K562 (cell line): ENCODE results near the gene IKZF3. TPM values are rescaled to one million over a fixed set of nuclear protein-coding genes. Genes with fewer than 3 reads are reported as not detected.

Source experiments
- ATAC-seq: fragments of 200-7000 bp; cut with Tn5 transposase; 3 replicates; pipeline ENCODE4 v1.9.1; 2020; ENCODE audit warnings: moderate library complexity
- BruUV-seq: library from RNA; stranded (reverse); fragments of 400-500 nt; replicated peaks from 2 replicates; lab custom pipeline; 2021; lab: Mats Ljungman, UMichigan
- CTCF ChIA-PET: fragments of 300-600 bp; formaldehyde crosslinking; extraction: SDS; loops from one replicate; lab custom pipeline; 2021; ENCODE audit warnings: low intra/inter-chr PET ratio; lab: Yijun Ruan, JAX
- POLR2A ChIA-PET: fragments of 300-600, 350-650 bp; sonication (Branson Sonifier 250); formaldehyde crosslinking; extraction: SDS; loops from one replicate; lab custom pipeline; 2021; ENCODE audit warnings: antibody characterized with exemption, inconsistent platforms; lab: Yijun Ruan, JAX
- DNase-seq, 4 experiments: peaks; one replicate each; pipeline versions ENCODE4 v3.0.0 to v3.0.0-alpha.2; 2011 to 2018; ENCODE audit warnings: low spot score in 3 of 4, mixed read lengths in 3 of 4; ENCODE audit errors: extremely low read depth in 1 of 4
- FAIRE-seq: peaks from 2 replicates; lab custom pipeline; 2011; peaks lifted over from hg19 to GRCh38; lab: Jason Lieb, UNC
- H2AFZ ChIP-seq: 2 replicates; pipeline ENCODE4 v1.6.0; 2011; ENCODE audit warnings: low read depth, low read length, control low read depth, inconsistent platforms
- H3K27ac ChIP-seq: fragments of 200-600 bp; 3 replicates; pipeline ENCODE4 v1.8.0; 2011; ENCODE audit warnings: low read depth, mild to moderate bottlenecking, control low read depth, inconsistent platforms, low read length, moderate library complexity, mixed read lengths; ENCODE audit errors: extremely low read depth
- H3K27me3 ChIP-seq, 2 experiments: fragments of 300-600 bp in 1 of 2; 2 replicates in 1 of 2; 3 replicates in 1 of 2; pipeline versions ENCODE4 v1.6.0 to v1.8.0; 2011; ENCODE audit warnings: inconsistent platforms in 2 of 2, low read length in 2 of 2, mild to moderate bottlenecking in 1 of 2, mixed read lengths in 1 of 2, moderate library complexity in 1 of 2; ENCODE audit not compliant: control insufficient read depth in 2 of 2, insufficient read depth in 2 of 2
- H3K36me3 ChIP-seq: fragments of 300-600 bp; 3 replicates; pipeline ENCODE4 v1.8.0; 2011; ENCODE audit warnings: mild to moderate bottlenecking, low read length, inconsistent platforms; ENCODE audit not compliant: control insufficient read depth, insufficient read depth
- H3K4me1 ChIP-seq, 2 experiments: fragments of 200-600 bp in 1 of 2; replicated peaks in 1 of 2; 2 replicates in 1 of 2; 3 replicates in 1 of 2; pipeline versions ENCODE4 v1.5.1 to v1.8.0; 2011; ENCODE audit warnings: inconsistent platforms in 2 of 2, low read length in 2 of 2, mild to moderate bottlenecking in 1 of 2, mixed read lengths in 1 of 2, moderate library complexity in 1 of 2; ENCODE audit not compliant: control insufficient read depth in 2 of 2, insufficient read depth in 2 of 2
- H3K4me2 ChIP-seq: 2 replicates; pipeline ENCODE4 v1.6.1; 2011; ENCODE audit warnings: low read length, control low read depth, inconsistent platforms, mixed read lengths; ENCODE audit not compliant: insufficient read depth
- H3K4me3 ChIP-seq: fragments of 200-600 bp; sonication (generic), shearing (Covaris generic); 2 replicates; pipeline ENCODE4 v1.5.1; 2016; ENCODE audit warnings: control low read depth, inconsistent platforms
- H3K79me2 ChIP-seq: fragments of 200-600 bp; 3 replicates; pipeline ENCODE4 v1.8.0; 2011; ENCODE audit warnings: low read length, inconsistent platforms; ENCODE audit not compliant: control insufficient read depth, insufficient read depth
- H3K9ac ChIP-seq, 2 experiments: 2 replicates each; pipeline versions ENCODE4 v1.6.0 to v1.6.1; 2011; ENCODE audit warnings: low read depth in 2 of 2, low read length in 2 of 2, control low read depth in 1 of 2, inconsistent platforms in 1 of 2, mild to moderate bottlenecking in 1 of 2, mixed read lengths in 1 of 2; ENCODE audit not compliant: insufficient read depth in 1 of 2
- H3K9me1 ChIP-seq: one replicate; pipeline ENCODE4 v1.6.0; 2011; ENCODE audit warnings: inconsistent platforms, mild to moderate bottlenecking, low read length, moderate library complexity; ENCODE audit not compliant: control insufficient read depth, insufficient read depth
- H3K9me3 ChIP-seq: replicated peaks from 2 replicates; pipeline ENCODE4 v1.5.1; 2011; ENCODE audit warnings: low read depth, low read length, inconsistent platforms; ENCODE audit not compliant: control insufficient read depth, insufficient read depth
- H4K20me1 ChIP-seq: replicated peaks from 2 replicates; pipeline ENCODE4 v1.6.1; 2011; ENCODE audit warnings: low read length, inconsistent platforms, mixed read lengths; ENCODE audit not compliant: control insufficient read depth, insufficient read depth
- ETV5 ChIP-seq: sonication (generic); formaldehyde crosslinking; IDR thresholded peaks from 2 replicates; pipeline ENCODE4 v1.4.0; 2020; ENCODE audit warnings: low read depth, mild to moderate bottlenecking, missing genetic modification reagents
- ILK ChIP-seq: fragments of 450-650 bp; IDR thresholded peaks from 2 replicates; pipeline ENCODE4 v1.6.1; 2016; ENCODE audit warnings: missing genetic modification characterization, low read depth, mild to moderate bottlenecking, missing compliant biosample characterization, moderate library complexity, borderline replicate concordance
- SIRT6 ChIP-seq: IDR thresholded peaks from one replicate; pipeline ENCODE4 v1.6.1; 2012; ENCODE audit warnings: low read depth, mild to moderate bottlenecking, control low read depth, inconsistent platforms, low read length, moderate library complexity
- ZBTB5 ChIP-seq: fragments of 450-650 bp; IDR thresholded peaks from 2 replicates; pipeline ENCODE4 v1.6.1; 2017; ENCODE audit warnings: antibody characterized with exemption
- WGBS: fragments of 100-300 bp; shearing (Covaris generic); methylation state at CpG from one replicate; pipeline ENCODE4 v1.1.6; 2016; ENCODE audit warnings: low coverage, mixed read lengths; ENCODE audit not compliant: insufficient coverage; ENCODE audit errors: missing lambda C conversion rate; 5-methylcytosine and 5-hydroxymethylcytosine counted together
- in situ Hi-C: fragments of 300-500 bp; cut with MboI; formaldehyde crosslinking; loops from 4 replicates; pipeline ENCODE4 v1.15.0; 2018; ENCODE audit warnings: inconsistent platforms, mixed read lengths
- intact Hi-C: fragments of 100-400 bp; cut with micrococcal nuclease; formaldehyde crosslinking; loops from 2 replicates; pipeline ENCODE4 v1.14.2; 2022
- polyA plus RNA-seq, 8 experiments: library from polyadenylated mRNA; depleted of rRNA in 4 of 8; stranded (reverse) in 5 of 8; unstranded in 3 of 8; fragments of >200 nt; fragmentation: Nextera tagmentation in 2 of 8; fragmentation: Illumina TruSeq in 1 of 8; extraction: Ambion mirVana in 2 of 8; extraction: Trizol in 1 of 8; gene quantifications; 2 replicates each; pipeline versions ENCODE4 v1.2.1 to v1.2.3, GENCODE V29; 2011 to 2014; ENCODE audit warnings: inconsistent platforms in 1 of 8, missing spikeins in 1 of 8
- total RNA-seq, 7 experiments: library from RNA; depleted of rRNA in 6 of 7; stranded (reverse); fragments of >200 nt in 6 of 7; fragmentation: Illumina TruSeq in 2 of 7; extraction: Trizol in 2 of 7; gene quantifications; 2 replicates each; pipeline versions ENCODE4 v1.2.1 to v1.2.3, GENCODE V29; 2011 to 2021; ENCODE audit warnings: low replicate concordance in 1 of 7

IKZF3 gene
- total and polyA plus RNA-seq, 9 of the 15 experiments (the other 6 are each of a cell fraction or from before 2014, with no cell fraction given): 0.06 to 1.6 (median 0.62) TPM

GRCh38 chr17:39716879-39717536 is 147.1 kb downstream of the IKZF3 start:
- ATAC-seq (peak; percentile 37; the same call in 2 of the 3 replicates), DNase-seq (no peak), FAIRE-seq (no peak)
- no TSS peak for BruUV-seq
- H4K20me1 ChIP-seq: no peaks in the 10 kb centered on the region
- H3K4me2 ChIP-seq: no peak overlapping the region
- H3K27me3 ChIP-seq: no peaks in the 10 kb centered on the region
- ChIA-PET POLR2A (interaction anchor here (1.0 kb wide), 1 partner anchor 8 kb away, joined by 3 read pairs; no protein-coding TSS in a partner anchor), CTCF (no interaction called here)
- intact Hi-C loops (no loop called here), in situ Hi-C loops (no loop called here)
- peak overlapping the region in 1 of 2 experiments; percentile 64; a peak in 2 of 4 replicates for H3K9ac ChIP-seq
- H2AFZ ChIP-seq: no peak overlapping the region
- H3K4me3 ChIP-seq: no peak overlapping the region
- no peaks in the 10 kb centered on the region for H3K9me1 ChIP-seq
- peaks cover 0 to 13% of the 10 kb centered on the region in 2 experiments; a peak in 2 of 5 replicates for H3K4me1 ChIP-seq
- no peaks in the 10 kb centered on the region for H3K79me2 ChIP-seq
- 47% methylated on average over 11 of the region's 11 CpGs for WGBS
- no peak overlapping the region for H3K27ac ChIP-seq
- TF ChIP-seq SIRT6: no peak
- no peak for TF ChIP-seq ETV5
- no peak for TF ChIP-seq ILK (tag)
- no peak for TF ChIP-seq ZBTB5
- no peaks in the 10 kb centered on the region for H3K9me3 ChIP-seq
- H3K36me3 ChIP-seq: no peaks in the 10 kb centered on the region
